HL-60 (cell line): Measurements from ENCODE around the gene PPIL6.

Experiments
- CTCF ChIP-seq: IDR thresholded peaks from one replicate; pipeline ENCODE4 v1.5.1; 2011; ENCODE audit warnings: low read length, control low read depth, inconsistent platforms; ENCODE audit not compliant: insufficient read depth
- SPI1 ChIP-seq: IDR thresholded peaks from 2 replicates; pipeline ENCODE4 v1.6.1; 2012; ENCODE audit warnings: low read depth, mild to moderate bottlenecking, borderline replicate concordance

GRCh38 chr6:109351231-109352130 is 88.9 kb downstream of the PPIL6 start:
- TF ChIP-seq SPI1 (no peak), CTCF (no peak)
